ENCODE results near the gene PDGFA. TPM values are rescaled to one million over a fixed set of nuclear protein-coding genes. Genes with fewer than 3 reads are reported as not detected.

The PDGFA gene
- polyA plus RNA-seq, 1 donor from 2014 or later: not detected

GRCh38 chr7:498678-499641 lies 20.7 kb downstream of the PDGFA start:
- no peaks in the 10 kb centered on the region for H3K36me3 Mint-ChIP-seq
- no peaks in the 10 kb centered on the region for H3K9me3 Mint-ChIP-seq
- H3K27ac Mint-ChIP-seq: no peak overlapping the region
- H3K27me3 Mint-ChIP-seq: no peaks in the 10 kb centered on the region
- no peaks in the 10 kb centered on the region for H3K4me1 Mint-ChIP-seq
- H3K4me3 Mint-ChIP-seq: no peak overlapping the region

GRCh38 chr7:497946-498655 lies 21.5 kb downstream of the PDGFA start:
- Mint-ChIP-seq H3K4me1 (no peaks in the 10 kb centered on the region), H3K27ac (peak overlapping the region in 1 of 3 donors; percentile 63), H3K27me3 (no peaks in the 10 kb centered on the region), H3K9me3 (no peaks in the 10 kb centered on the region), H3K4me3 (no peak overlapping the region), H3K36me3 (no peaks in the 10 kb centered on the region)

- Mint-ChIP-seq H3K27me3 (no peaks in the 10 kb centered on the region), H3K36me3 (peaks cover under 1% of the 10 kb centered on the region), H3K4me3 (no peak overlapping the region), H3K4me1 (no peaks in the 10 kb centered on the region), H3K27ac (no peak overlapping the region), H3K9me3 (no peaks in the 10 kb centered on the region)
These were observed 22.3 kb downstream of the PDGFA start for GRCh38 chr7:497346-497745.

GRCh38 chr7:496528-497295 lies 22.9 kb downstream of the PDGFA start:
- Mint-ChIP-seq H3K27me3 (no peaks in the 10 kb centered on the region), H3K27ac (no peak overlapping the region), H3K36me3 (peaks cover 2% of the 10 kb centered on the region), H3K4me1 (no peaks in the 10 kb centered on the region), H3K4me3 (no peak overlapping the region), H3K9me3 (no peaks in the 10 kb centered on the region)

GRCh38 chr7:495761-496321 lies 23.8 kb downstream of the PDGFA start:
- no peak overlapping the region for H3K4me3 Mint-ChIP-seq
- no peaks in the 10 kb centered on the region for H3K9me3 Mint-ChIP-seq
- H3K36me3 Mint-ChIP-seq: peaks cover 2% of the 10 kb centered on the region
- H3K4me1 Mint-ChIP-seq: no peaks in the 10 kb centered on the region
- H3K27ac Mint-ChIP-seq: no peak overlapping the region
- no peaks in the 10 kb centered on the region for H3K27me3 Mint-ChIP-seq

GRCh38 chr7:495326-495725 lies 24.3 kb downstream of the PDGFA start:
- Mint-ChIP-seq H3K27me3 (no peaks in the 10 kb centered on the region), H3K4me3 (no peak overlapping the region), H3K9me3 (no peaks in the 10 kb centered on the region), H3K4me1 (no peaks in the 10 kb centered on the region), H3K36me3 (peaks cover 2% of the 10 kb centered on the region), H3K27ac (no peak overlapping the region)

- H3K27me3 Mint-ChIP-seq: no peaks in the 10 kb centered on the region
- no peak overlapping the region for H3K4me3 Mint-ChIP-seq
- H3K4me1 Mint-ChIP-seq: no peaks in the 10 kb centered on the region
- peaks cover 2% of the 10 kb centered on the region for H3K36me3 Mint-ChIP-seq
- H3K9me3 Mint-ChIP-seq: no peaks in the 10 kb centered on the region
- H3K27ac Mint-ChIP-seq: no peak overlapping the region
These were observed 24.7 kb downstream of the PDGFA start for GRCh38 chr7:494906-495305.

DNA sequence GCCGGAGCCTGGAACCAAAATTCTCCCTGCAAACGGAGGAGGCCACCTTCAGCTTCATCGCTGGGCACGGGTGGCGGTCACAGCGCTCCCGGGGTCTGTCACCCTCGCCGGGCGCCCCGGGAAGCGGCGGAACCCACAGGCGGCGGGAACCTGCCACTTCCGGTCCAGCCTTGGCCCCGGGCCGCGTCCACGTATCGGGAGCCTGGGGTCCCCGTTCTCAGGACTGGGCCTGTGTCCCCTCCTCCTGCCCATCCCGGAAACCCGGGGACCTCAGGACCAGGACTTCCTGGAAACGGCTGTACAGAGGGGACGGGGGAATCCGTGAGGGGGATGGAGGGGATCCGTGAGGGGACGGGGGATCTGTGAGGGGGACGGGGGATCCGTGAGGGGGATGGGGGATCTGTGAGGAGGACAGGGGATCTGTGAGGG lies 25.4 kb downstream of the PDGFA start:
- H3K36me3 Mint-ChIP-seq: peaks cover 2% of the 10 kb centered on the region
- no peak overlapping the region for H3K27ac Mint-ChIP-seq
- H3K9me3 Mint-ChIP-seq: no peaks in the 10 kb centered on the region
- no peak overlapping the region for H3K4me3 Mint-ChIP-seq
- no peaks in the 10 kb centered on the region for H3K4me1 Mint-ChIP-seq
- H3K27me3 Mint-ChIP-seq: no peaks in the 10 kb centered on the region

- Mint-ChIP-seq H3K27me3 (no peaks in the 10 kb centered on the region), H3K9me3 (no peaks in the 10 kb centered on the region), H3K4me1 (no peaks in the 10 kb centered on the region), H3K27ac (no peak overlapping the region), H3K36me3 (peaks cover 2% of the 10 kb centered on the region), H3K4me3 (no peak overlapping the region)
These were observed 25.9 kb downstream of the PDGFA start for GRCh38 chr7:493661-494251.

GRCh38 chr7:492714-493065 lies 27.0 kb downstream of the PDGFA start:
- no peaks in the 10 kb centered on the region for H3K9me3 Mint-ChIP-seq
- peaks cover 2% of the 10 kb centered on the region for H3K36me3 Mint-ChIP-seq
- no peaks in the 10 kb centered on the region for H3K27me3 Mint-ChIP-seq
- H3K4me3 Mint-ChIP-seq: no peak overlapping the region
- H3K27ac Mint-ChIP-seq: no peak overlapping the region
- no peaks in the 10 kb centered on the region for H3K4me1 Mint-ChIP-seq

DNA sequence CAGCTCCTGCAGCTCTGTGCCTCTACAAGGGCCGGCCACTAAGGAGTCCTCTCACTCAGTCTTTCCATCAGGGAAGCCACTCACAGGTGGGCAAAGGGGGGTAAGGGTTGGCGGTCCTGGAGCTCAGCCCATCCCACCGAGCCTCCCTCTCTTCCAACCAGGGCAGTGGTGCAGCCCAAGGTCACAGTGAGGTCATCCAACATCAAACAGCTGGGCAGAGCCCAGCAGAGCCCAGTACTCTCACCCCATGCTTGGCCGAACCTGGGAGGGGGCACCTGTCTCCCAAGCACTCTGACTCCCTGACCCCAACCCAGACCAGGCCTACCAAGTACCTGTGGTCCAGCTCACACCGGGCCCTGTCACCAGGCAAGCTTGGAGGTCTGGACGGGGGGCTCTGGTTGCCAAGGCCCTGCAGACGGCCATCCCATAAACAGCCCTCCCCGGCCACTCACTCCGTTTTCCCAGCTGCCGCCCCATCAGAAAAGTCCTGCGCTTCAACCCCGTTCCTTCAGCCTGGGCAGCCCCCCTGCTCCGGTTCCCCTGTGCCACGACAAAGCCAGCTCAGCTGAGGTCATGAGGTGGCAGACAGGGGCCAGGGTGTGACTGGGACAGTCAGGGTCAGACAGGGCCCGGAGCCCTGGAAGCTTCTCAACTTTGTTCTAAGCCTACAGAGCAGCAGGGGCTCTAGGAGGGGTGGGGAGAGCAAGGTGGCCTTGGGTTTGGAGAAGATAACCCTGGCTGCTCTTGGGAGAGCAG lies 27.5 kb downstream of the PDGFA start:
- H3K27me3 Mint-ChIP-seq: peaks cover 2% of the 10 kb centered on the region
- no peaks in the 10 kb centered on the region for H3K9me3 Mint-ChIP-seq
- H3K27ac Mint-ChIP-seq: no peak overlapping the region
- H3K4me3 Mint-ChIP-seq: no peak overlapping the region
- no peaks in the 10 kb centered on the region for H3K4me1 Mint-ChIP-seq
- peaks cover 2% of the 10 kb centered on the region for H3K36me3 Mint-ChIP-seq

DNA sequence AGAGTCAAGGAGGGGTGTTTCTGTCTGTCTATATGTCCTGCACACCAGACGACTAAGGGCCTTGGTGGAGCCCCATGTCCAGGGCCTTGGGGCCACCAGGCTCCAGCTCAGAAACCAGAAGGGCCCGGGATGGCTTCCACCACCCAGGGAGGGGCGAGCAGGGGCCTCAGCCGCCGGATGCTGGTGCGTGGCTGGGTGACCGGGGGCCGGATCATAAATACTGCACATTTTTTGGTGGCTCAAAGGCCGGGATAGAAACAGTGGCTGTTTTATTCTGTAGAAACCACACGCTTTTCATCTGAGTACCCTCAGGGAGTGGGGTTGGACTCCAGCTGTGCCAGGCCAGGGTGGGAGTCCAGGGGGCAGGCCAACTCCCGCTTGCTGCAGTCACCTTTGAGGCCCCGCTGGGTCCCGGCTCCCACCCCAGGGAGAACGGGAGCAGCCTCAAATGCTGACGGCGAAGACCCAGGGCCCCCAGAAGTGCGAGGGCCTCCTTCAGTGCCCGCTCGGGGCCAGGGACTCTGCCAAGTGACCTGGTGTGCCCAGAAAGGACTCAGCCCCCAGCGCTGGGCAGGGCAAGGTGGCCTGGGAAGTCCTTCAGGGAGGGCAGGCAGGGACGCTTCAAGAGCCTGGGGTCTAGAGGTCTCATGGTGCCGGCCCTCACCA lies 28.2 kb downstream of the PDGFA start:
- Mint-ChIP-seq H3K36me3 (peaks cover 2% of the 10 kb centered on the region), H3K4me1 (no peaks in the 10 kb centered on the region), H3K4me3 (no peak overlapping the region), H3K27ac (no peak overlapping the region), H3K9me3 (no peaks in the 10 kb centered on the region), H3K27me3 (peaks cover 2% of the 10 kb centered on the region)

DNA sequence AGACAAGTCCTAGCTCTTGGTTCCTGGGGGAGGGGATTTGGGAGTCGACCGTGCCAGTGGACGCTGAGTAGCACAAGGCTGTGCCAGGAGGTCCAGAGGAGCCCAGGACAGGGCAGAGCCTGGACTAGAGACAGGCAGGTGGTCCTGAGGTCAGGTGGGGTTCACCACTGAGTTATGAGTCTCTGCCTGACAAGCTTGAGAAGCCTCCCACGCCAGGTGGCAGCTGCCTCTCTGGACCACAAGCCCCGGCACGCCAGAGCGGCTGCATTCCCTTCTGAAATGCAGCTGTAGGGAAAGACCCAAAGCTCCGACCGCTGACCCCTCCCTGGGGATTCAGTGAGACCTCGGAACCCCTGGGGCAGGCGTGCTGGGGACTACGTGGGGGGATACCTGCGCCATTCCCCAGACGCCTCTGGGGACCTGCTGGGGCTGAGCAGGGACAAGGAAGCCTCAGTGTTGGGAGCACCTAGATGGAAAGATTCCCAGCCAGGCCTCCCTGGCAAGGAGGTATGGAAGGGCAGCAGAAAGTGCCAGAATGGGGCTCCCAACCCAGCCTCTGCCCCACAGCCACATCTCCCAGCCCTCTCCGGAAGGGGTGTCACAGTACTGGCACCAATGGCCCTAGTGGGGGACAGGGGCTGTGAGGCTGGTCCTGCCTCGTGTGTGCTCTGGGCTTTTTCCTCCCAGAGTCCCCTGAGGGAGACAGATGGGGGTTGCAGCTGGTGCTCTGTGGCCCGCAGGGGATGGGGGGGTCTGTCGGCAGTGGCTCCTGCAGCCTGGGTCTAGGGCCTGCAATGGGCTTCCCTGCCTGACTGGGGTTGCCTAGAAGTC lies 29.0 kb downstream of the PDGFA start:
- Mint-ChIP-seq H3K27me3 (peaks cover 4% of the 10 kb centered on the region), H3K27ac (no peak overlapping the region), H3K4me1 (no peaks in the 10 kb centered on the region), H3K4me3 (no peak overlapping the region), H3K36me3 (peaks cover 2% of the 10 kb centered on the region), H3K9me3 (no peaks in the 10 kb centered on the region)
